ENCODE data around the gene SPEN.

- no peak for TF ChIP-seq CTCF (conservative IDR thresholded peaks at IDR 0.05 in 1 of 2, IDR thresholded peaks at IDR 0.05 in 1 of 2; ENCODE audit: extremely low read depth in 1 of 2, insufficient read depth in 1 of 2, low read depth in 1 of 2, low read length in 2 of 2)
- TF ChIP-seq EZH2 (IDR thresholded peaks at IDR 0.05; ENCODE audit: borderline replicate concordance, low read length): no peak
Observed at GRCh38 chr1:15843826-15844572, 3.5 kb upstream of the SPEN start.
